Mammary epithelial cell (primary cell): Measurements from ENCODE around the gene RMDN2.

Experiments used
- EZH2 ChIP-seq: IDR thresholded peaks from 2 replicates; pipeline ENCODE4 v1.6.1; 2012; ENCODE audit warnings: low read length, inconsistent platforms, borderline replicate concordance
- TF ChIP-seq, protein P1 (sequence below), 2 donors: IDR thresholded peaks in 1 of 2; conservative IDR thresholded peaks in 1 of 2; 2 replicates each; pipeline ENCODE4 v1.5.1; 2011 to 2012; ENCODE audit warnings: inconsistent platforms in 2 of 2, low read length in 2 of 2, mild to moderate bottlenecking in 2 of 2, control low read depth in 1 of 2, low read depth in 1 of 2; ENCODE audit not compliant: insufficient read depth in 1 of 2; ENCODE audit errors: extremely low read depth in 1 of 2

DNA sequence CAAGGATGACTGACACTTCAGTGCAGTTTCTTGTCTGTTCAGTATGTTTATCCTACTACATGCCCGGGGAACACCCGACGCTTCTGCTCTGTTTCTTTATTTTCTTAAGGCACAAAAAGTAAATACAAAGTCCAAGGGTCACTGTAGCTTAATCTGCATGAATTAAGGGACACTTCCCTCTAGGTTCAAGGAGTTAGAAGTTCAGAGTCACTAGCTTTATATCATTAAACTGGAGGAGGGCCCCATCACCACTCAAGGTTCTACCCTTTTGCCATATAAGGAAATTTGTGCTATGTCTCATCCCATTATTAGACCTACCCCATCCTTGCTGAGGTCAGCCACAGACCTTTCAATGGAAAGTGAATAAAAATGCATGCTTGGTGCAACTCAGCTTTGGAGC, 27.6 kb upstream of the RMDN2 start:
- TF ChIP-seq, protein P1, sequence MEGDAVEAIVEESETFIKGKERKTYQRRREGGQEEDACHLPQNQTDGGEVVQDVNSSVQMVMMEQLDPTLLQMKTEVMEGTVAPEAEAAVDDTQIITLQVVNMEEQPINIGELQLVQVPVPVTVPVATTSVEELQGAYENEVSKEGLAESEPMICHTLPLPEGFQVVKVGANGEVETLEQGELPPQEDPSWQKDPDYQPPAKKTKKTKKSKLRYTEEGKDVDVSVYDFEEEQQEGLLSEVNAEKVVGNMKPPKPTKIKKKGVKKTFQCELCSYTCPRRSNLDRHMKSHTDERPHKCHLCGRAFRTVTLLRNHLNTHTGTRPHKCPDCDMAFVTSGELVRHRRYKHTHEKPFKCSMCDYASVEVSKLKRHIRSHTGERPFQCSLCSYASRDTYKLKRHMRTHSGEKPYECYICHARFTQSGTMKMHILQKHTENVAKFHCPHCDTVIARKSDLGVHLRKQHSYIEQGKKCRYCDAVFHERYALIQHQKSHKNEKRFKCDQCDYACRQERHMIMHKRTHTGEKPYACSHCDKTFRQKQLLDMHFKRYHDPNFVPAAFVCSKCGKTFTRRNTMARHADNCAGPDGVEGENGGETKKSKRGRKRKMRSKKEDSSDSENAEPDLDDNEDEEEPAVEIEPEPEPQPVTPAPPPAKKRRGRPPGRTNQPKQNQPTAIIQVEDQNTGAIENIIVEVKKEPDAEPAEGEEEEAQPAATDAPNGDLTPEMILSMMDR (conservative IDR thresholded peaks at IDR 0.05 in 1 of 2, IDR thresholded peaks at IDR 0.05 in 1 of 2; ENCODE audit: extremely low read depth in 1 of 2, insufficient read depth in 1 of 2, low read depth in 1 of 2, low read length in 2 of 2) = no peak
- TF ChIP-seq EZH2 = no peak
